Left colon (tissue), 2 donors: Measurements from ENCODE around the gene VAMP5. TPM values are rescaled to one million over a fixed set of nuclear protein-coding genes. Genes with fewer than 3 reads are reported as not detected.
"Not testable (repeated sequence)": the region's sequence is repeated elsewhere in the genome, so short reads cannot be mapped to it uniquely, and the experiment has no call there.

Experiments
- ATAC-seq: fragments of 200-7000 bp; cut with Tn5 transposase; one replicate; pipeline ENCODE4 v1.9.1; 2020; ENCODE audit warnings: mild to moderate bottlenecking, moderate library complexity
- DNase-seq, 2 donors: peaks; one replicate each; pipeline ENCODE4 v3.0.0-alpha.2; 2020
- intact Hi-C, 2 donors: fragments of 100-400 bp; cut with DNase I in 1 of 2; cut with micrococcal nuclease in 1 of 2; formaldehyde crosslinking; loops; one replicate each; pipeline versions ENCODE4 v1.11.2 to v1.14.0; 2022; cut with DNase I, micrococcal nuclease
- total RNA-seq, 2 donors: library from RNA; stranded (reverse); fragmentation: NEBNext Ultra II Directional; extraction: Animal tissue kit (Norgen Biotek cat#: 25700); gene quantifications; one replicate each; pipeline ENCODE4 v1.2.1, GENCODE V29; 2021
- donor health status: DM: no; HTN: no; CAD: no.
- donor health status: DM: yes; HTN: yes; CAD: no.

Gene VAMP5
- total RNA-seq, 2 donors from 2014 or later, result 20.1 to 20.4 TPM

- peak; percentile 95 for ATAC-seq
- DNase-seq, result peak; percentile 93 to 98
Observed at GRCh38 chr2:85595301-85596025, 11.2 kb downstream of the VAMP5 start, which contains the start of gene RNF181. TSS of gene RNF181 (plus strand) at chr2:85595745. CDS start at chr2:85595764, 19 bp downstream.

DNA sequence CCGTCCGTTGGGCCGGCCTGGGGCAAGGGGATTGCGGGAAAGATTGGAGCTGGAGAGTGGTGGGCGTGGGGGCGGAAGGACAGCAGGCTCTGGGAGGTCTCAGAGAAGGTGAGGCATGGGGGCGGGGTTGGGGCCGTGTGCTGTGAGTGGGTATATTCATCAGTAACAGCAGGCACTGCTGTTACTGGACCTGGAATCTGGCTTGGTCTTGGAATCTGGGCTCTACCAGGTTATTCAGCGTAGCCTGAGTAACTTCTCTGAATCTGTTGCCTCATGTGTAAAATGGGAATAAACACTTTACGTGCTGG lies 11.7 kb downstream of the VAMP5 start:
- intact Hi-C loops, result no loop called here
- no peak for DNase-seq
- peak; percentile 9 for ATAC-seq

More at GRCh38 chr2:85595301-85596025, 11.2 kb downstream of the VAMP5 start, which contains the start of gene RNF181:
- intact Hi-C loops, result no loop called here

GRCh38 chr2:85596486-85597143 lies 12.4 kb downstream of the VAMP5 start:
- intact Hi-C loops, result no loop called here
- ATAC-seq (no peak), DNase-seq (no peak)

- no peak for ATAC-seq
- no peak for DNase-seq
- intact Hi-C loops, result no loop called here
Observed at GRCh38 chr2:85597241-85597640, 13.0 kb downstream of the VAMP5 start.

GRCh38 chr2:85598594-85599340 lies 14.5 kb downstream of the VAMP5 start:
- intact Hi-C loops, result no loop called here
- ATAC-seq (no peak), DNase-seq (no peak)

- intact Hi-C loops, result no loop called here
- ATAC-seq (no peak), DNase-seq (no peak)
Observed at GRCh38 chr2:85599468-85600234, 15.4 kb downstream of the VAMP5 start.

DNA sequence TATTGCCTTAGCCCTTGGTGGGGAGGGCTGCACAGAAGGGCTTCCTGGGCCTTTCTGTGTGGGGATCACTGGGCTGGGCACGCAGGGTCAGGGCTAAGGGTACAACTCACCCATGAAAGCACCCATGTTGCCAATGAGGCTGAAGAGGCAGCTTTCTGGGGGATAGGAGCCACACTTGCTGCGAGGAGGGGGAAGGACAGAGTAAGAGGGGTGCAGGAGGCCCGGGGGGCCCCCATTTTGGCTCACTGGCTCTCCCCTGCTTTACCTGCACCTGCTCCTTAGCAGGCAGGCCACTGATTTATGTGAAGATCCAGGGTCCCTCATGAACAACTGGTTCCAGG lies 16.0 kb downstream of the VAMP5 start:
- no peak for ATAC-seq
- DNase-seq, result no peak
- intact Hi-C loops, result no loop called here

DNA sequence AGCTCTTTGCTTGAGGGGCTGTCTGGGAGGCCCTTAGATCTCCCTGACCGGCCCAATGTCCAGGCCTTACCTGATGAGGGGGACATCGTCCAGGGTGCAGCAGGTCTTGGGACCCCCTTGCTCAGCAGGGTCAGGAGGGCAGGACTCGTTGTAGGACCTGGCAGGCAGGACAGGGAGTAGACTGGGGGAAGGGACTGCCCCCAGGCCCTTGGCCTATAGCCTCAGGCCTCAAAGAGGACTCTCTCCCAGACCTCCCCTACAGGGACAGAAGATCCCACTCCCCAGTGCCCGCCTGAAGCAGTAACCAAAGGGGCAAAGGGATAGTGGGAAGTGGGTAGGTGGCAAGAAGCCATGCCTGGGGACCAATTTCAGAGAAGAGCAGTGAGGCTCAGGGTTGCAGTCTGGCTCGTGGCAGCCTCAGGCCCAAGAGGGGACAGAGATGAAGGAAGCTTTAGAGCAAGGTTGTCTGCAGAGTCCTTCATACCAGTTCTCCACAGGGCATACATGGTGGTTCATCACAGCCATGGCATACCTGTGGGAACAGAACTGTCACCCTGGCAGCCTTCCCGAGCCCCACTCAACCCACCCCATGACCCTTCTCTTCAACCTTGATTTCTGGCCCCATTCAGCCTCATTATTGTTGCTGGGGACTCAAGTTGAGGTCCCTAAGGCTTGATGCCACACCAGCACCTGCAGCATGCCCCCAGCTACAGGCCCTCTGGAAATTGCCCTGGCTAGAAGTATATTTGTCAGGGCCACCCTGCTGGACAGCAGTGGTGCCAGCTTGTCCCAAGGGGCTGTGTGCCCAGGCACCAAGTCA lies 16.9 kb downstream of the VAMP5 start:
- DNase-seq, result no peak
- intact Hi-C loops, result no loop called here

GRCh38 chr2:85601771-85602475 lies 17.7 kb downstream of the VAMP5 start:
- intact Hi-C loops, result no loop called here
- ATAC-seq, result peak; percentile 60
- DNase-seq, result peak; percentile 69 to 80

More for the DNA sequence above, 16.9 kb downstream of the VAMP5 start:
- ATAC-seq, result no peak

GRCh38 chr2:85602476-85603234 lies 18.4 kb downstream of the VAMP5 start, which contains the start of gene TMEM150A:
TSS of gene TMEM150A (minus strand) at chr2:85602698. CDS start at chr2:85601948, 750 bp downstream.
- ATAC-seq (peak; percentile 91), DNase-seq (peak; percentile 93 to 96)
- intact Hi-C loops, result no loop called here

GRCh38 chr2:85604133-85604444 lies 19.9 kb downstream of the VAMP5 start:
- ATAC-seq, DNase-seq, intact Hi-C loops: not testable (repeated sequence)

- ATAC-seq (no peak), DNase-seq (peak in 1 of 2 donors; percentile 6)
- intact Hi-C loops, result no loop called here
Observed at GRCh38 chr2:85604568-85605339, 20.5 kb downstream of the VAMP5 start.

DNA sequence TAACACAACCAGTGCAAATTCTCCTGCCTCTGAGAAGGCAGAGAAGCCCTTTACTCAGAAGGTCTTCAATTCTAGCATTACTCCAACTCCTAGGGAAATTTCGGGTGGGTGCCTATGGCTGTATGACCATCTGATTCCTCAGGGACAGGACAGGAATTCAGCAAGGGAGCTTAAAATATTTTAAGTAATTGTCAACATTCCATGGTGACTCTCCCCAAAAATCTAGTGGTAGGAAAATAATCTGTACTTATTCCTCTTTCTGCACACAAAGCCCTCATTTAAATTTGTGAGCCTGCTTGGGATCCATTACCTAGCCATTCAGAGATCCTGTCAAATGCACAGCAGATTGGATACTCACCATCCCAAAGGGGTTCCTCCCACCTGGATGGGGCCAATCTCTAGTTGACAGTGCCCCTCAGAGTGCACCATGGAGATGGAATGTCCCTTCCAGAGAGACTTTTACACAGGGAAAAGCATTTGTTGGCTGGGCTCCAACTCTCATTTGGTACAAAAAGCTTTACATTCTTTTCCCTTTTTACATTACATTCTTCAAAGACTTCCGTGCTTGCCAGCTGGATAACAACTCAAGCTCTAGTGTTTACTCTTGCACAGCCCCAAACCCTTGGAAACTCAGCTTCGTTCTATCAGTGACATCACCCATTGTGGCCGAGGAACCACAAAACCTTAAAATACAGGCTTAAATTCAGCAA lies 21.3 kb downstream of the VAMP5 start:
- DNase-seq (peak in 1 of 2 donors; percentile 6), ATAC-seq (no peak)
- intact Hi-C loops, result no loop called here

DNA sequence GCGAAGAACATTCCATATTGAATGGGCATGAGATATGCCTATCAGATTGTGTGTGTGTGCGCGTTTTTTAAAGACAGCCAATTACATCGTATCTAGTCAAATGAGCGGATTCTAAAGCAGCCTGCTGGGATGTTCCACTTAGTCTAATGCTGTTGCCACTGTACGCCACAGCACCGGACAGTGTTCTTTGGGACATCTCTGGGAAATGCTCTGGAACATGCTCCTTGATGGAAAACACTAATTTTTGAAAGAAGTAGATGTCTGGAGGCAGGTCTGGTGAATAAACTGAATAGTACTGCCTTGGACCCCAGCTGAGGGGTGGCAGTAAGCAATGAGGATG lies 21.9 kb downstream of the VAMP5 start:
- DNase-seq (no peak), ATAC-seq (no peak)
- intact Hi-C loops, result no loop called here

- intact Hi-C loops, result no loop called here
- ATAC-seq (no peak), DNase-seq (no peak)
Observed at GRCh38 chr2:85607268-85608215, 23.3 kb downstream of the VAMP5 start.
